ENCODE measurements around the gene MEGF10.

MEGF10 gene

DNA sequence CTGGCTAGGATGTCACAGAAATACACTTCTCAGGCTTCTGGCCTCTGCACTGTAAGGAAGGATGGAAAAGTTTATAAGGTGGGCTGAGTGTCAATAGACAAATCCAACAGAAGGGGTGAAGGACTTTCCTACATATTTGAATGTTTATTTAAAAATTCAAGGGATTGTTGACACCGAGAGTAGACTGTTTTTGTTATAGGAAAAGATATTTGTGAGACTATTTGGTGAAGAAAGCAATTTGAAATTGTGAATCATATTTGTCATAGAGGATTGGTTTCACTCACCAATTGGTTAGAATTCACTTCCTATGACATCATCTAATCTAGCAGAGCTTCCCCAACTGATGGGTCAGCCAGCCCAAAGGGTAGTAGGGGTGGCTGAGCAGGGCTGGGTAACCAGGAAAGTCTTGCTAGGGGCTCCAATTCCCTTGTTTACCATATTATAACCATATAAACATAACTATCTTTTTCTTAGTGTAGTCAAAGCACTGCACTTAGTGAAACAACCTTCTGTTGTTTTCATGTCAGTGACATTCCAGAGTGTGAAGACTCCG is 14.9 kb upstream of the MEGF10 start:
- no peak overlapping the region for H2BK15ac ChIP-seq (ENCODE audit: low read depth, poor library complexity, severe bottlenecking)
- H3K27me3 ChIP-seq (ENCODE audit: control insufficient read depth in 1 of 2, insufficient read depth in 1 of 2, low read length in 2 of 2): peaks cover 0 to 21% of the 10 kb centered on the region in 2 experiments
- H3K79me1 ChIP-seq (replicated peaks; ENCODE audit: low read length, poor library complexity, severe bottlenecking): no peaks in the 10 kb centered on the region
- H4K91ac ChIP-seq (ENCODE audit: low read length): no peak overlapping the region
- peaks cover 2% of the 10 kb centered on the region for H3K9me3 ChIP-seq (ENCODE audit: control insufficient read depth, low read length)
- H2BK12ac ChIP-seq (ENCODE audit: low read length in 2 of 2): no peak overlapping the region
- WGBS: 70% methylated on average over 1 of the region's 2 CpGs
- H3K23ac ChIP-seq (ENCODE audit: low read length in 2 of 2): no peak overlapping the region
- no peak for DNase-seq
- H3K4me1 ChIP-seq (ENCODE audit: control insufficient read depth, insufficient read depth, low read depth, low read length): no peaks in the 10 kb centered on the region
- no peak overlapping the region for H2AK5ac ChIP-seq (ENCODE audit: low read length, severe bottlenecking)
- H2BK120ac ChIP-seq (ENCODE audit: low read depth, low read length): no peak overlapping the region
- H2BK5ac ChIP-seq (ENCODE audit: low read depth, low read length, poor library complexity, severe bottlenecking): no peak overlapping the region
- H3K4me3 ChIP-seq (ENCODE audit: insufficient read depth in 1 of 2, low read depth in 1 of 2, low read length in 2 of 2): no peak overlapping the region
- no peak overlapping the region for H3K18ac ChIP-seq (ENCODE audit: low read depth in 1 of 2, low read length in 2 of 2)
- no peak overlapping the region for H3K4me2 ChIP-seq (ENCODE audit: low read length, poor library complexity, severe bottlenecking)
- no peak overlapping the region for H3K9ac ChIP-seq (ENCODE audit: low read length)
- H2AFZ ChIP-seq (ENCODE audit: low read depth, low read length): no peak overlapping the region
- no peak overlapping the region for H3K14ac ChIP-seq (ENCODE audit: low read length in 2 of 2)
- no peak overlapping the region for H4K8ac ChIP-seq (ENCODE audit: low read length)
- no peaks in the 10 kb centered on the region for H3K36me3 ChIP-seq (ENCODE audit: control insufficient read depth in 1 of 2, insufficient read depth in 2 of 2, low read depth in 1 of 2, low read length in 2 of 2)
- no peak overlapping the region for H3K4ac ChIP-seq (ENCODE audit: low read depth in 1 of 2, low read length in 2 of 2)
- H3K27ac ChIP-seq (ENCODE audit: low read length, poor library complexity, severe bottlenecking): no peak overlapping the region

DNA sequence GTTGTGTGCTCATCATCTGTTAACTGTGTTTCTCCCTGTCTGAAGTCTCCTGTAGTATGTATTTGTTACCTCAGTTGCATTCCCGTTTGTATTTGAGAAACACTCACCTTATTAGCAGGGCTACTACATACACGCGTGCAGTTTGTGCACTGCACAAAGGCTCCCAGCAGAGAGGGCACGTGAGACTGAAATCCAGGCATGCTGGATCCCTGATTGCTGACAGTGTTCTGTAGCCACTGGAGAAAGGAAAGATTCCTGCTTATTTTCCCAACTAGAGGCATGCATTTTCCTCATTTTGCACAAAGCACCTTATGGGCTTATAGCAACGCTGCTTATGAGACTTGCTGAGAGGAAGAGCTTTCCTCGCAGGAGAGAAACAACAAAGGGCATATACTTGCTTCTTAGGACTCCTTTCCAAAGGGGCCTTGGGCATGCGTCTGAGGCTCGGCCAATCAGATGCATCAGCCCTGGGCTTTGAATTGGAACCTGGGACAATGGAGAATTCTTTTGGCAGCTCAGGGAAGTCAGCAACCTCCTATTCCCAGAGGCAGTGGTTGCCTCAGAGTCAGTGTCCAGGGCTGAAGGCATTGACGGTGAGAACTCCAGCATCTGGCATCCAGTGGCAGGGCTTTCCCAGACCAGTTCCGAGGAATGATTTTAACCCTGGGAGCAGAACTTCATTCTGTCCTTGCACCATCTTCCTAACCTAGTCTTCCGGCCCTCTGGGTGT is 9.9 kb upstream of the MEGF10 start:
- H3K79me1 ChIP-seq (replicated peaks; ENCODE audit: low read length, poor library complexity, severe bottlenecking): no peaks in the 10 kb centered on the region
- H3K14ac ChIP-seq (ENCODE audit: low read length in 2 of 2): no peak overlapping the region
- no peak overlapping the region for H2BK120ac ChIP-seq (ENCODE audit: low read depth, low read length)
- no peak overlapping the region for H4K91ac ChIP-seq (ENCODE audit: low read length)
- no peak for DNase-seq
- H3K27ac ChIP-seq (ENCODE audit: low read length, poor library complexity, severe bottlenecking): no peak overlapping the region
- no peak overlapping the region for H3K4me3 ChIP-seq (ENCODE audit: insufficient read depth in 1 of 2, low read depth in 1 of 2, low read length in 2 of 2)
- no peaks in the 10 kb centered on the region for H3K9me3 ChIP-seq (ENCODE audit: control insufficient read depth, low read length)
- no peak overlapping the region for H2AK5ac ChIP-seq (ENCODE audit: low read length, severe bottlenecking)
- no peak overlapping the region for H3K23ac ChIP-seq (ENCODE audit: low read length in 2 of 2)
- H3K4ac ChIP-seq (ENCODE audit: low read depth in 1 of 2, low read length in 2 of 2): no peak overlapping the region
- WGBS: 69% methylated on average over 10 of the region's 11 CpGs
- H3K27me3 ChIP-seq (ENCODE audit: control insufficient read depth in 1 of 2, insufficient read depth in 1 of 2, low read length in 2 of 2): peaks cover 0 to 53% of the 10 kb centered on the region in 2 experiments
- no peak overlapping the region for H4K8ac ChIP-seq (ENCODE audit: low read length)
- no peak overlapping the region for H3K4me2 ChIP-seq (ENCODE audit: low read length, poor library complexity, severe bottlenecking)
- H3K4me1 ChIP-seq (ENCODE audit: control insufficient read depth, insufficient read depth, low read depth, low read length): no peaks in the 10 kb centered on the region
- H2BK5ac ChIP-seq (ENCODE audit: low read depth, low read length, poor library complexity, severe bottlenecking): no peak overlapping the region
- H2AFZ ChIP-seq (ENCODE audit: low read depth, low read length): no peak overlapping the region
- no peak overlapping the region for H2BK15ac ChIP-seq (ENCODE audit: low read depth, poor library complexity, severe bottlenecking)
- H2BK12ac ChIP-seq (ENCODE audit: low read length in 2 of 2): no peak overlapping the region
- H3K36me3 ChIP-seq (ENCODE audit: control insufficient read depth in 1 of 2, insufficient read depth in 2 of 2, low read depth in 1 of 2, low read length in 2 of 2): no peaks in the 10 kb centered on the region
- no peak overlapping the region for H3K9ac ChIP-seq (ENCODE audit: low read length)
- H3K18ac ChIP-seq (ENCODE audit: low read depth in 1 of 2, low read length in 2 of 2): no peak overlapping the region

DNA sequence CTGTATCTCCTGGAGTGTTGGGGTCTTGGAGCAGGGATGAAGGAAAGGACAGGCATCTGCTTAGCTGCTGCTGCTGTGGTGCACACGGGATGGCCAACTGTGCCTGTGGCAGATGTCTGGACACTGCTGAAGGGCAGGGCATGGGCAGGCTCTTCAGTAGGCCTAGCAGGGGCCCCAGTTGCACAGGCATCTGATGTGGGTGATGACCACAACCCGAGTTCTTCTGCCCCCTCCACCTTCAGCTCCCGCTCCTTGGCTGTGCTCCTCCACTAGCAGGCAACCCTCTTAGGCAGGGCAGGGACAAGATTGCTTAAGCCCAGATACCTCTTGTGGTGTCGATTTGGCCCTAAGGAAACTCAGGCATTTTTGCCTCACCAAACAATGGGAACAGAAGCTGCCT is 9.0 kb upstream of the MEGF10 start:
- no peak overlapping the region for H2BK15ac ChIP-seq (ENCODE audit: low read depth, poor library complexity, severe bottlenecking)
- no peak overlapping the region for H4K91ac ChIP-seq (ENCODE audit: low read length)
- H3K27ac ChIP-seq (ENCODE audit: low read length, poor library complexity, severe bottlenecking): no peak overlapping the region
- no peak overlapping the region for H2BK120ac ChIP-seq (ENCODE audit: low read depth, low read length)
- no peak overlapping the region for H2BK5ac ChIP-seq (ENCODE audit: low read depth, low read length, poor library complexity, severe bottlenecking)
- no peak overlapping the region for H4K8ac ChIP-seq (ENCODE audit: low read length)
- H3K4ac ChIP-seq (ENCODE audit: low read depth in 1 of 2, low read length in 2 of 2): no peak overlapping the region
- H3K27me3 ChIP-seq (ENCODE audit: control insufficient read depth in 1 of 2, insufficient read depth in 1 of 2, low read length in 2 of 2): peaks cover 0 to 57% of the 10 kb centered on the region in 2 experiments
- 94% methylated on average over 3 of the region's 4 CpGs for WGBS
- H3K14ac ChIP-seq (ENCODE audit: low read length in 2 of 2): no peak overlapping the region
- H3K9ac ChIP-seq (ENCODE audit: low read length): no peak overlapping the region
- no peak overlapping the region for H3K18ac ChIP-seq (ENCODE audit: low read depth in 1 of 2, low read length in 2 of 2)
- H3K4me1 ChIP-seq (ENCODE audit: control insufficient read depth, insufficient read depth, low read depth, low read length): no peaks in the 10 kb centered on the region
- no peak for DNase-seq
- no peaks in the 10 kb centered on the region for H3K79me1 ChIP-seq (replicated peaks; ENCODE audit: low read length, poor library complexity, severe bottlenecking)
- no peak overlapping the region for H2BK12ac ChIP-seq (ENCODE audit: low read length in 2 of 2)
- H3K36me3 ChIP-seq (ENCODE audit: control insufficient read depth in 1 of 2, insufficient read depth in 2 of 2, low read depth in 1 of 2, low read length in 2 of 2): no peaks in the 10 kb centered on the region
- H3K4me3 ChIP-seq (ENCODE audit: insufficient read depth in 1 of 2, low read depth in 1 of 2, low read length in 2 of 2): no peak overlapping the region
- H3K23ac ChIP-seq (ENCODE audit: low read length in 2 of 2): no peak overlapping the region
- H2AK5ac ChIP-seq (ENCODE audit: low read length, severe bottlenecking): no peak overlapping the region
- no peak overlapping the region for H3K4me2 ChIP-seq (ENCODE audit: low read length, poor library complexity, severe bottlenecking)
- H3K9me3 ChIP-seq (ENCODE audit: control insufficient read depth, low read length): no peaks in the 10 kb centered on the region
- H2AFZ ChIP-seq (ENCODE audit: low read depth, low read length): no peak overlapping the region

DNA sequence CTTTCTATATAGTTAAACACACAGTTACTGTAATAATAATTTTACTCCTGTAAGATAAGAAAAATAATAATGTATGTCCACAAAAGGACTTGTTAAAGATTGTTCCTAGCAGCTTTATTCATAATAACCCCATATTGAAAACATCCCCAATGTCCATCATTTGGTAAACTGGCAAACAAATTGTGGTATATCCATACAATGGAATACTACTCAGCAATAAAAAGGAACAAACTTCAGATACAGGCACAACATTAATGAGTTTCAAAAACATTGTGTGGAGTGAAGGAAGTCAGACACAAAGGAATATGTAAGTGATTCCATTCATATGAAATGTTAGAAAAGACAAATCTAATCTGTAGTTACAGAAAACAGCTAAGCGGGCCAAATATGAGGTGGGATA is 1.9 kb upstream of the MEGF10 start:
- Histone ChIP-seq H4K8ac (ENCODE audit: low read length) (no peak overlapping the region), H3K4me1 (ENCODE audit: control insufficient read depth, insufficient read depth, low read depth, low read length) (peaks cover 8% of the 10 kb centered on the region), H2BK120ac (ENCODE audit: low read depth, low read length) (no peak overlapping the region), H3K14ac (ENCODE audit: low read length in 2 of 2) (no peak overlapping the region), H3K9ac (ENCODE audit: low read length) (no peak overlapping the region), H3K4ac (ENCODE audit: low read depth in 1 of 2, low read length in 2 of 2) (no peak overlapping the region), H4K91ac (ENCODE audit: low read length) (no peak overlapping the region), H3K79me1 (replicated peaks; ENCODE audit: low read length, poor library complexity, severe bottlenecking) (no peaks in the 10 kb centered on the region), H3K27ac (ENCODE audit: low read length, poor library complexity, severe bottlenecking) (no peak overlapping the region), H2BK12ac (ENCODE audit: low read length in 2 of 2) (no peak overlapping the region), H3K36me3 (ENCODE audit: control insufficient read depth in 1 of 2, insufficient read depth in 2 of 2, low read depth in 1 of 2, low read length in 2 of 2) (no peaks in the 10 kb centered on the region), H2AFZ (ENCODE audit: low read depth, low read length) (no peak overlapping the region), H2BK5ac (ENCODE audit: low read depth, low read length, poor library complexity, severe bottlenecking) (no peak overlapping the region), H2AK5ac (ENCODE audit: low read length, severe bottlenecking) (no peak overlapping the region), H3K18ac (ENCODE audit: low read depth in 1 of 2, low read length in 2 of 2) (no peak overlapping the region), H2BK15ac (ENCODE audit: low read depth, poor library complexity, severe bottlenecking) (no peak overlapping the region), H3K4me2 (ENCODE audit: low read length, poor library complexity, severe bottlenecking) (no peak overlapping the region), H3K27me3 (ENCODE audit: control insufficient read depth in 1 of 2, insufficient read depth in 1 of 2, low read length in 2 of 2) (peaks cover 0 to 34% of the 10 kb centered on the region in 2 experiments), H3K9me3 (ENCODE audit: control insufficient read depth, low read length) (peaks cover 5% of the 10 kb centered on the region), H3K23ac (ENCODE audit: low read length in 2 of 2) (no peak overlapping the region), H3K4me3 (ENCODE audit: insufficient read depth in 1 of 2, low read depth in 1 of 2, low read length in 2 of 2) (no peak overlapping the region)
- WGBS: 92% methylated on average over 1 of the region's 1 CpG
- no peak for DNase-seq
